GM12878 (cell line): ENCODE data around the gene CTIF. TPM values are rescaled to one million over a fixed set of nuclear protein-coding genes. Genes with fewer than 3 reads are reported as not detected.

ENCODE experiments used
- ATAC-seq: fragments of 200-7000 bp; cut with Tn5 transposase; 3 replicates; pipeline ENCODE4 v1.9.1; 2020; ENCODE audit warnings: mild to moderate bottlenecking, moderate library complexity
- BruUV-seq: library from RNA; stranded (reverse); fragments of 400-500 nt; replicated peaks from 2 replicates; lab custom pipeline; 2021; lab: Mats Ljungman, UMichigan
- CTCF ChIA-PET: fragments of 300-600 bp; sonication (Branson Sonifier 250); formaldehyde crosslinking; extraction: SDS; loops from one replicate; lab custom pipeline; 2021; ENCODE audit warnings: inconsistent platforms; lab: Yijun Ruan, JAX
- POLR2A ChIA-PET: fragments of 350-600 bp; formaldehyde crosslinking; extraction: SDS; loops from one replicate; lab custom pipeline; 2021; ENCODE audit warnings: inconsistent platforms; lab: Charles Lee
- RAD21 ChIA-PET: fragments of 300-600 bp; sonication (Branson Sonifier 250); formaldehyde crosslinking; loops from one replicate; lab custom pipeline; 2023; ENCODE audit warnings: antibody characterized with exemption; ENCODE audit not compliant: unreplicated experiment; lab: Charles Lee
- SMC1A ChIA-PET: fragments of 300-600 bp; sonication (Branson Sonifier 250); formaldehyde crosslinking; loops from one replicate; lab custom pipeline; 2023; ENCODE audit not compliant: unreplicated experiment, uncharacterized antibody; lab: Charles Lee
- DNase-seq: peaks from one replicate; pipeline ENCODE4 v3.0.0-alpha.2; 2011; ENCODE audit warnings: low read depth, low spot score
- FAIRE-seq: peaks from 3 replicates; lab custom pipeline; 2011; peaks lifted over from hg19 to GRCh38; lab: Jason Lieb, UNC
- H2AFZ ChIP-seq: 2 replicates; pipeline ENCODE4 v1.6.0; 2011; ENCODE audit warnings: low read depth, low read length, control low read depth; ENCODE audit not compliant: control insufficient read depth
- H3K27ac ChIP-seq: 2 replicates; pipeline ENCODE4 v1.5.1; 2011; ENCODE audit warnings: control low read depth; ENCODE audit not compliant: control insufficient read depth, insufficient read depth
- H3K27me3 ChIP-seq, 2 experiments: replicated peaks in 1 of 2; 2 replicates each; pipeline versions ENCODE4 v1.6.0 to v1.6.1; 2011; ENCODE audit warnings: low read length in 1 of 2; ENCODE audit not compliant: control insufficient read depth in 2 of 2, insufficient read depth in 2 of 2
- H3K36me3 ChIP-seq, 2 experiments: 2 replicates each; pipeline ENCODE4 v1.5.1; 2011; ENCODE audit warnings: low read length in 1 of 2; ENCODE audit not compliant: control insufficient read depth in 2 of 2, insufficient read depth in 2 of 2
- H3K4me1 ChIP-seq: 2 replicates; pipeline ENCODE4 v1.6.1; 2011; ENCODE audit warnings: mild to moderate bottlenecking, low read length, moderate library complexity, mixed read lengths; ENCODE audit not compliant: control insufficient read depth, insufficient read depth
- H3K4me2 ChIP-seq: 2 replicates; pipeline ENCODE4 v1.6.0; 2011; ENCODE audit warnings: control low read depth; ENCODE audit not compliant: control insufficient read depth, insufficient read depth
- H3K4me3 ChIP-seq: fragments of 200-600 bp; sonication (generic); 2 replicates; pipeline ENCODE4 v1.5.1; 2016
- H3K79me2 ChIP-seq: 2 replicates; pipeline ENCODE4 v1.6.0; 2011; ENCODE audit warnings: low read length; ENCODE audit not compliant: control insufficient read depth, insufficient read depth
- H3K9ac ChIP-seq: 2 replicates; pipeline ENCODE4 v1.8.0; 2011; ENCODE audit warnings: low read length, control low read depth, mixed read lengths; ENCODE audit not compliant: control insufficient read depth, insufficient read depth
- H3K9me3 ChIP-seq: replicated peaks from 3 replicates; pipeline ENCODE4 v1.5.1; 2011; ENCODE audit warnings: mild to moderate bottlenecking, low read length; ENCODE audit not compliant: control insufficient read depth, insufficient read depth
- H4K20me1 ChIP-seq: 2 replicates; pipeline ENCODE4 v1.6.0; 2011; ENCODE audit not compliant: control insufficient read depth, insufficient read depth
- CREB1 ChIP-seq: IDR thresholded peaks from 2 replicates; pipeline ENCODE4 v1.6.1; 2012; ENCODE audit warnings: low read depth, mild to moderate bottlenecking, inconsistent platforms
- E4F1 ChIP-seq: fragments of 450-650 bp; IDR thresholded peaks from 2 replicates; pipeline ENCODE4 v1.6.1; 2018; ENCODE audit warnings: borderline replicate concordance, mild to moderate bottlenecking; ENCODE audit not compliant: partially characterized antibody
- EED ChIP-seq: sonication (generic); IDR thresholded peaks from 2 replicates; pipeline ENCODE4 v1.6.1; 2016; ENCODE audit warnings: antibody characterized with exemption, low read depth
- ELK1 ChIP-seq: IDR thresholded peaks from 2 replicates; pipeline ENCODE4 v1.6.1; 2012; ENCODE audit warnings: low read depth, low read length, improper control_type of control experiment
- EZH2 ChIP-seq: IDR thresholded peaks from 2 replicates; pipeline ENCODE4 v1.6.1; 2012; ENCODE audit warnings: low read depth, mild to moderate bottlenecking, control low read depth, inconsistent platforms, low read length, borderline replicate concordance; ENCODE audit not compliant: control insufficient read depth
- MYB ChIP-seq: fragments of 150-350 bp; IDR thresholded peaks from 2 replicates; pipeline ENCODE4 v1.6.1; 2014; ENCODE audit warnings: mild to moderate bottlenecking, low read depth, low read length, borderline replicate concordance
- NFIC ChIP-seq: IDR thresholded peaks from 2 replicates; pipeline ENCODE4 v1.6.1; 2012; ENCODE audit warnings: low read depth, mild to moderate bottlenecking, inconsistent platforms, low read length, moderate library complexity
- PBX3 ChIP-seq: IDR thresholded peaks from 2 replicates; pipeline ENCODE4 v1.6.1; 2011; ENCODE audit warnings: mild to moderate bottlenecking, low read depth, low read length, moderate library complexity; ENCODE audit not compliant: insufficient replicate concordance
- POLR2AphosphoS5 ChIP-seq: IDR thresholded peaks from 2 replicates; pipeline ENCODE4 v1.6.1; 2011; ENCODE audit warnings: mild to moderate bottlenecking, low read length, inconsistent platforms
- REST ChIP-seq: IDR thresholded peaks from 2 replicates; pipeline ENCODE4 v1.6.1; 2012; ENCODE audit warnings: mild to moderate bottlenecking, low read depth, low read length
- SRF ChIP-seq, 2 experiments: IDR thresholded peaks; 2 replicates each; pipeline ENCODE4 v1.6.1; 2011; ENCODE audit warnings: low read depth in 2 of 2, low read length in 2 of 2, mild to moderate bottlenecking in 1 of 2, moderate library complexity in 1 of 2
- SUPT20H ChIP-seq: IDR thresholded peaks from 2 replicates; pipeline ENCODE4 v1.6.1; 2011; ENCODE audit warnings: low read depth, mild to moderate bottlenecking, low read length, moderate library complexity, borderline replicate concordance; ENCODE audit not compliant: control insufficient read depth
- YY1 ChIP-seq: IDR thresholded peaks from 2 replicates; pipeline ENCODE4 v1.6.1; 2011; ENCODE audit warnings: low read depth, mild to moderate bottlenecking, low read length
- WGBS: methylation state at CpG from one replicate; pipeline ENCODE4 v1.1.6; 2016; ENCODE audit warnings: low lambda C conversion rate; ENCODE audit not compliant: insufficient replicate concordance, insufficient coverage; ENCODE audit errors: missing lambda C conversion rate; 5-methylcytosine and 5-hydroxymethylcytosine counted together
- in situ Hi-C: fragments of 300-500 bp; cut with MboI; formaldehyde crosslinking; loops from 9 replicates; pipeline ENCODE4 v1.14.3; 2018; ENCODE audit warnings: mixed read lengths
- intact Hi-C: fragments of 100-400 bp; cut with micrococcal nuclease; formaldehyde crosslinking; loops from one replicate; pipeline ENCODE4 v1.14.2; 2022; ENCODE audit not compliant: unreplicated experiment
- polyA plus RNA-seq, 11 experiments: library from polyadenylated mRNA; depleted of rRNA in 4 of 11; unstranded in 6 of 11; stranded (reverse) in 5 of 11; fragments of >200 nt; fragmentation: Nextera tagmentation in 4 of 11; fragmentation: Illumina TruSeq in 1 of 11; extraction: Ambion mirVana in 4 of 11; extraction: Trizol in 1 of 11; gene quantifications; 1 replicate in 1 of 11; 2 replicates in 10 of 11; pipeline versions ENCODE4 v1.2.1 to v1.2.3, GENCODE V29; 2011 to 2016; ENCODE audit warnings: inconsistent platforms in 2 of 11, missing spikeins in 2 of 11, low read depth in 1 of 11
- total RNA-seq, 4 experiments: library from RNA; depleted of rRNA in 3 of 4; stranded (reverse); fragments of >200 nt in 3 of 4; fragmentation: Illumina TruSeq in 1 of 4; extraction: Trizol in 1 of 4; gene quantifications; 2 replicates each; pipeline versions ENCODE4 v1.2.1 to v1.2.3, GENCODE V29; 2013 to 2021

CTIF gene
- total and polyA plus RNA-seq, 10 of the 15 experiments (the other 5 are each of a cell fraction or from before 2014, with no cell fraction given): 0.06 to 11.6 (median 2.5) TPM

- no peak for TF ChIP-seq ELK1
These were observed 217.8 kb downstream of the CTIF start (continued) for GRCh38 chr18:48756511-48757226.

GRCh38 chr18:48757367-48757766 lies 218.5 kb downstream of the CTIF start:
- SMC1A ChIA-PET: no interaction called here
- FAIRE-seq (no peak), DNase-seq (no peak), ATAC-seq (no peak)
- no peaks in the 10 kb centered on the region for H4K20me1 ChIP-seq
- H2AFZ ChIP-seq: no peak overlapping the region
- 94% methylated on average over 6 of the region's 6 CpGs for WGBS
- CTCF ChIA-PET: no interaction called here
- in situ Hi-C loops: no loop called here
- no peaks in the 10 kb centered on the region; the same call in 2 of the 3 replicates for H3K9me3 ChIP-seq
- intact Hi-C loops: no loop called here
- H3K36me3 ChIP-seq: no peaks in the 10 kb centered on the region
- H3K27ac ChIP-seq: no peak overlapping the region
- no peak overlapping the region for H3K9ac ChIP-seq
- POLR2A ChIA-PET: no interaction called here
- H3K4me2 ChIP-seq: no peak overlapping the region
- H3K27me3 ChIP-seq: no peaks in the 10 kb centered on the region
- no peaks in the 10 kb centered on the region for H3K79me2 ChIP-seq
- RAD21 ChIA-PET: no interaction called here
- no TSS peak for BruUV-seq
- peaks cover 31% of the 10 kb centered on the region for H3K4me1 ChIP-seq
- H3K4me3 ChIP-seq: no peak overlapping the region
- no peak for TF ChIP-seq E4F1
- no peak for TF ChIP-seq EED
- no peak for TF ChIP-seq REST
- TF ChIP-seq SRF (IDR thresholded peaks at IDR 0.05; ENCODE audit: low read depth in 2 of 2, low read length in 2 of 2): no peak
- no peak for TF ChIP-seq NFIC
- no peak for TF ChIP-seq CREB1
- TF ChIP-seq PBX3: no peak
- no peak for TF ChIP-seq YY1
- TF ChIP-seq MYB: no peak
- no peak for TF ChIP-seq EZH2
- TF ChIP-seq POLR2AphosphoS5: no peak
- no peak for TF ChIP-seq SUPT20H
